HEK293T (cell line): Measurements from ENCODE around the gene MRAS.

ENCODE experiments used
- ARNT ChIP-seq: fragments of 450-650 bp; IDR thresholded peaks from 2 replicates; pipeline ENCODE4 v1.6.1; 2017; ENCODE audit warnings: mild to moderate bottlenecking
- BHLHE40 ChIP-seq: fragments of 450-650 bp; IDR thresholded peaks from 2 replicates; pipeline ENCODE4 v1.6.1; 2016; ENCODE audit warnings: mild to moderate bottlenecking, moderate library complexity, borderline replicate concordance
- ELF4 ChIP-seq: fragments of 450-650 bp; IDR thresholded peaks from 2 replicates; pipeline ENCODE4 v1.6.1; 2017; ENCODE audit warnings: antibody characterized with exemption
- FOXK2 ChIP-seq: fragments of 450-650 bp; IDR thresholded peaks from 2 replicates; pipeline ENCODE4 v1.6.1; 2016; ENCODE audit warnings: mild to moderate bottlenecking
- FOXM1 ChIP-seq: fragments of 450-650 bp; IDR thresholded peaks from 2 replicates; pipeline ENCODE4 v1.6.1; 2017; ENCODE audit warnings: mild to moderate bottlenecking, borderline replicate concordance
- L3MBTL2 ChIP-seq: fragments of 450-650 bp; conservative IDR thresholded peaks from 2 replicates; pipeline ENCODE4 v1.6.1; 2016; ENCODE audit warnings: mild to moderate bottlenecking
- NFRKB ChIP-seq: fragments of 450-650 bp; IDR thresholded peaks from 2 replicates; pipeline ENCODE4 v1.6.1; 2016; ENCODE audit warnings: mild to moderate bottlenecking, moderate library complexity
- PKNOX1 ChIP-seq: fragments of 450-650 bp; IDR thresholded peaks from 2 replicates; pipeline ENCODE4 v1.6.1; 2016
- SP1 ChIP-seq: fragments of 450-650 bp; IDR thresholded peaks from 2 replicates; pipeline ENCODE4 v1.6.1; 2017
- TARDBP ChIP-seq: fragments of 450-650 bp; IDR thresholded peaks from 2 replicates; pipeline ENCODE4 v1.6.1; 2016
- ZNF384 ChIP-seq: fragments of 450-650 bp; IDR thresholded peaks from 2 replicates; pipeline ENCODE4 v1.6.1; 2016

- TF ChIP-seq SP1 (no peak), L3MBTL2 (no peak), BHLHE40 (no peak), FOXM1 (no peak), TARDBP (no peak), ZNF384 (no peak), ELF4 (no peak), ARNT (no peak), NFRKB (no peak), FOXK2 (no peak), PKNOX1 (no peak)
Observed at GRCh38 chr3:138332472-138333073, 15.8 kb upstream of the MRAS start.
